ENCODE data around the gene PFDN4. TPM values are rescaled to one million over a fixed set of nuclear protein-coding genes. Genes with fewer than 3 reads are reported as not detected.

The PFDN4 gene
- polyA plus RNA-seq, 6 donors from 2014 or later, result 39.2 to 66.3 (median 61.9) TPM

DNA sequence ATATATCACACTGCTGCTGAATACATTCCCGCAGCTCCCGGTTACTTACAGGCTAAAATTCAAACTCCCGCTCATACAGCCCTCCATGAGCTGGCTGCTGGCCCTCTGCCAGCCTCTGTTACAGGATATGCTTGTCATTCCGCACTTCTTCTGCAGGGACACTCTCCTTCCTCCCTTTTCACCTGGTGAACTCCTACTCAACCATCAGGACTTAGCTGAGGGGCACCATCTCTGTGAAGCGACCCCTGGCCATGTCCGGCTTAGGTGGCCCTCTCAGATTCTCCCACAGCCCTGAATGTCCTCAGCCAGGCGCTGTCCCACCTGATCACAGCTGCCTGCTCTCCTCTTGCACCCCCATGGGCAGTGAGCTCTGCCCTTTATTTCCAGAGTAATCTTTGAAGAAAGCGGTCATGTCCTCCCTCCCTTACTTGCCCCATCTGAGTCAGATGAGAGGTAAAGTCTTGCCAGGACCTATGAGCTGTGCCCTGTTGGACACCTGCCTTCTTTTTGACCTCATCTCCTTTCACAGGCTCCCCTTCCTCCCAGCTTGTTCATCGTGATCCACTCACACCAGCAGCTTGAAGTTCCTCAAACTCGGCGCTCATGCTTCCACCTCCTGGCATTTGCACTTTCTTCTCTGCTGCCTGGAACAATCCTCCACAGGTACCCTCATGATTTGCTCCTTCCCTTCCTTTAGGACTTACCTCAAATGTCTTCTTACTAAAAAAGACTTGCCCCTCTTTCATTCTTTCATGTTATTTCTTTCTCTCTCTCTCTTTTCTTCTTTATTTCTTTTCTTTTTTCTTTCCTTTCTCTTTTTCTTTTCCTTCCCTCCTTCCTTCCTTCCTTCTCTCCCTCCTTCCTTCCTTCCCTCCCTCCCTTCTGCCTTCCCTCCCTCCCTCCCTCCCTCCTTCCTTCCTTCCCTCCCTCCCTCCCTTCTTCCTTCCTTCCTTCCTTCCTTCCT is 39.7 kb upstream of the PFDN4 start:
- DNase-seq, result no peak
- ATAC-seq (ENCODE audit: low read depth in 2 of 2), result no peak
- H3K27ac Mint-ChIP-seq, result peak overlapping the region in 1 of 6 donors; percentile 83
- no peak overlapping the region for H3K4me3 Mint-ChIP-seq
- H3K36me3 Mint-ChIP-seq, result no peaks in the 10 kb centered on the region
- H3K4me1 Mint-ChIP-seq, result peaks cover under 1 to 5% (median 1%) of the 10 kb centered on the region in 3 donors
- H3K9me3 Mint-ChIP-seq, result no peaks in the 10 kb centered on the region
- peaks cover 50 to 66% (median 59%) of the 10 kb centered on the region in 3 donors for H3K27me3 Mint-ChIP-seq

GRCh38 chr20:54168961-54169862 is 38.7 kb upstream of the PFDN4 start:
- Mint-ChIP-seq H3K4me1 (peaks cover 6 to 12% (median 8%) of the 10 kb centered on the region in 3 donors), H3K4me3 (no peak overlapping the region), H3K27me3 (peaks cover 46 to 76% (median 68%) of the 10 kb centered on the region in 3 donors), H3K36me3 (no peaks in the 10 kb centered on the region), H3K27ac (peak overlapping the region in 1 of 6 donors; percentile 83), H3K9me3 (peaks cover 0 to 1% (median 0%) of the 10 kb centered on the region in 7 donors)
- ATAC-seq (ENCODE audit: low read depth in 2 of 2) (no peak), DNase-seq (no peak)

GRCh38 chr20:54170026-54170471 is 37.8 kb upstream of the PFDN4 start:
- H3K4me1 Mint-ChIP-seq, result peaks cover 8 to 18% (median 16%) of the 10 kb centered on the region in 3 donors
- H3K27me3 Mint-ChIP-seq, result peaks cover 54 to 84% (median 76%) of the 10 kb centered on the region in 3 donors
- H3K9me3 Mint-ChIP-seq, result peaks cover 0 to 1% (median 0%) of the 10 kb centered on the region in 7 donors
- H3K4me3 Mint-ChIP-seq, result no peak overlapping the region
- no peak for DNase-seq
- no peaks in the 10 kb centered on the region for H3K36me3 Mint-ChIP-seq
- no peak overlapping the region for H3K27ac Mint-ChIP-seq
- ATAC-seq (ENCODE audit: low read depth in 2 of 2), result no peak

DNA sequence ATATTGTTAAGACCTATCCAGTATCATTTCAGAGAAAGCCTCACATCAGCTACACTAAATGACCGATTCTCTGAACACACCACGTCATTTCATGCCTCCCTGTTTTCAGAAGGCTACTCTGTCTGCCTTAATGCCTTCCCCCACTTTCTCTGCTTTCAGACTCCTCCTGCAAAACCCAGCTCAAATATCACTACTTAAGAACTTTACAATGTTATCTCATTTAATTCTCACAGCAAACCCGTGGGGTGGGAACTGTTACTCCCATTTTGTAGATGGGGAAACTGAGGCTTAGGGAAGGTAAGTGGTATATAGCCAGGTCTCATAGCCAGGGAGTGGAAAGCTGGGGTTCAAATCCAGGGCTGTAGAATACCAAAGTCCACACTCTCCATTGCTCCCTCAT is 36.9 kb upstream of the PFDN4 start:
- Mint-ChIP-seq H3K36me3 (no peaks in the 10 kb centered on the region), H3K4me1 (peaks cover 8 to 18% (median 16%) of the 10 kb centered on the region in 3 donors), H3K4me3 (no peak overlapping the region), H3K9me3 (peaks cover 0 to 1% (median 0%) of the 10 kb centered on the region in 7 donors), H3K27ac (no peak overlapping the region), H3K27me3 (peaks cover 58 to 87% (median 78%) of the 10 kb centered on the region in 3 donors)
- ATAC-seq (ENCODE audit: low read depth in 2 of 2), result no peak
- DNase-seq, result no peak

GRCh38 chr20:54172532-54172855 is 35.4 kb upstream of the PFDN4 start:
- peaks cover 8 to 18% (median 16%) of the 10 kb centered on the region in 3 donors for H3K4me1 Mint-ChIP-seq
- H3K4me3 Mint-ChIP-seq, result peak overlapping the region in 1 of 8 donors; percentile 19
- H3K36me3 Mint-ChIP-seq, result no peaks in the 10 kb centered on the region
- H3K9me3 Mint-ChIP-seq, result peaks cover 0 to 1% (median 0%) of the 10 kb centered on the region in 7 donors
- DNase-seq (no peak), ATAC-seq (ENCODE audit: low read depth in 2 of 2) (no peak)
- no peak overlapping the region for H3K27ac Mint-ChIP-seq
- peaks cover 59 to 90% (median 82%) of the 10 kb centered on the region in 3 donors for H3K27me3 Mint-ChIP-seq

GRCh38 chr20:54172856-54173652 is 34.8 kb upstream of the PFDN4 start:
- H3K27ac Mint-ChIP-seq, result no peak overlapping the region

GRCh38 chr20:54173653-54174456 is 34.0 kb upstream of the PFDN4 start, which contains the start of gene CYP24A1:
CYP24A1 (minus strand) TSS chr20:54173986; CDS start chr20:54173579, 407 bp downstream.
- Mint-ChIP-seq H3K4me1 (peaks cover 8 to 18% (median 16%) of the 10 kb centered on the region in 3 donors), H3K4me3 (peak within 1 kb of the TSS in 6 of 8 donors; percentile 28 to 74 (median 44)), H3K27me3 (peaks cover 56 to 78% (median 68%) of the 10 kb centered on the region in 3 donors), H3K27ac (peak within 1 kb of the TSS in 1 of 6 donors; percentile 11), H3K9me3 (peaks cover 0 to 1% (median 0%) of the 10 kb centered on the region in 7 donors), H3K36me3 (no peaks in the 10 kb centered on the region)
- ATAC-seq (ENCODE audit: low read depth in 2 of 2) (no peak), DNase-seq (no peak)

More at GRCh38 chr20:54172856-54173652, 34.8 kb upstream of the PFDN4 start:
- H3K9me3 Mint-ChIP-seq, result peaks cover 0 to 1% (median 0%) of the 10 kb centered on the region in 7 donors
- H3K4me3 Mint-ChIP-seq, result peak overlapping the region in 4 of 8 donors; percentile 13 to 74 (median 24)
- ATAC-seq (ENCODE audit: low read depth in 2 of 2), result no peak
- no peaks in the 10 kb centered on the region for H3K36me3 Mint-ChIP-seq
- H3K4me1 Mint-ChIP-seq, result peaks cover 8 to 18% (median 16%) of the 10 kb centered on the region in 3 donors
- peaks cover 58 to 86% (median 76%) of the 10 kb centered on the region in 3 donors for H3K27me3 Mint-ChIP-seq
- DNase-seq, result no peak

DNA sequence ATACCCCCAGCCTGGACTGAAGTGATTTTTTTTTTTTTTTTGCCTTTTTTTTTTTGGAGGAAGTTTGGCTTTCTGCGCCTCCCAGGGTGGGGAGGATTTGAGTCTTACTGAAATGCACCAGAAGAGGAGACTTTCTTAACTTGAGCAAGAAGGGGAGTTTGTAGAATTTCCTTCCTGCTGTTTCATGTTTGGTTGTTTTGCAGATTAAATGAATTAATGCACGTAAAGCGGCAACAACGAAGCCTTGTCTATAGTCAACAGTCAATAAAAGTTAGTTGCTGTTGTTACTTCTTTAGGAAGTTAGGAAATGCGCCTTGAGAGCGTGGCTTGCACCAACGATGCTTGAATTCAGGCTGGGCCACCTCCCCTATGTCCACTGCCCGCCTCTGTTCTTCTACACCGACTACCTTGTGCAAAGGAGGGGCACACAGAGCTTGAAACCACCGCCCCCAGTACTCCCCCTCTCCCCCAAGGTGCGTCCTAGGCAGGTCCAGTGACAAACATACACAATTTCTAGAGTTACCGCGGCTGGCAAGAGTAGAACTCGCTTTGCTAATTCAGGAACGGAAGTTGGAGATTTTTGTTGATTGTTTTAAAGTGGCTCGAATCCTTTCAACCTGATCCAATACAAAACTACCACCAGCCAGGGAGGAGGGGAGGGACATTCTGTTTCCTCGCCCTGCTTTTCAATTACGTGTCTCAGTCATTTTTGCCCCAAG is 33.3 kb upstream of the PFDN4 start:
- H3K4me1 Mint-ChIP-seq, result peaks cover 8 to 18% (median 16%) of the 10 kb centered on the region in 3 donors
- H3K27me3 Mint-ChIP-seq, result peaks cover 51 to 70% (median 60%) of the 10 kb centered on the region in 3 donors
- peak overlapping the region in 1 of 6 donors; percentile 11 for H3K27ac Mint-ChIP-seq
- peak overlapping the region in 4 of 8 donors; percentile 28 to 59 (median 44) for H3K4me3 Mint-ChIP-seq
- DNase-seq, result no peak
- H3K9me3 Mint-ChIP-seq, result peaks cover 0 to 1% (median 0%) of the 10 kb centered on the region in 7 donors
- no peaks in the 10 kb centered on the region for H3K36me3 Mint-ChIP-seq
- ATAC-seq (ENCODE audit: low read depth in 2 of 2), result no peak

DNA sequence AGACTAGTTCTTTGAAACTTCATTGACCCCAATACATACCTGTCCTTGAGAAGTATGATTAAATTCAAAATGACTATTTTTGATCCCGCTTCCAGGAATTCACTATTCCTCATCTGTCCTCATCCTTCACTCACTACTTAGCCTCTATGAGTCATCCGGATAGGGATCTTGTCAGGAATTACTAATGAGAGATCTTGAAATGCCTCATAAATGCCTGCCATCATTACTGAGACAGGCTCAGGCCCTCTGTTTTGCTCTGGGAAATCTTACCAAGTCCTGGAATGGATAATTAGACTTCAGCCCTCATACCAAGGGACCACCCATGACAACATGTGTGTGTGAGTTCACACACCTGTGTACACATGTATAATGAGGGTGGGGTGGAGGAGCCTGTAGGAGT is 31.3 kb upstream of the PFDN4 start:
- H3K27ac Mint-ChIP-seq, result no peak overlapping the region
- peaks cover 0 to 1% (median 0%) of the 10 kb centered on the region in 7 donors for H3K9me3 Mint-ChIP-seq
- peaks cover 8 to 18% (median 16%) of the 10 kb centered on the region in 3 donors for H3K4me1 Mint-ChIP-seq
- no peak for DNase-seq
- H3K27me3 Mint-ChIP-seq, result peaks cover 51 to 61% (median 54%) of the 10 kb centered on the region in 3 donors
- no peaks in the 10 kb centered on the region for H3K36me3 Mint-ChIP-seq
- no peak for ATAC-seq (ENCODE audit: low read depth in 2 of 2)
- no peak overlapping the region for H3K4me3 Mint-ChIP-seq

GRCh38 chr20:54177378-54177777 is 30.5 kb upstream of the PFDN4 start:
- Mint-ChIP-seq H3K27ac (no peak overlapping the region), H3K36me3 (no peaks in the 10 kb centered on the region), H3K4me3 (no peak overlapping the region), H3K4me1 (peaks cover 8 to 18% (median 16%) of the 10 kb centered on the region in 3 donors), H3K9me3 (peaks cover 0 to 1% (median 0%) of the 10 kb centered on the region in 7 donors), H3K27me3 (peaks cover 45 to 56% (median 53%) of the 10 kb centered on the region in 3 donors)
- ATAC-seq (ENCODE audit: low read depth in 2 of 2) (no peak), DNase-seq (no peak)

DNA sequence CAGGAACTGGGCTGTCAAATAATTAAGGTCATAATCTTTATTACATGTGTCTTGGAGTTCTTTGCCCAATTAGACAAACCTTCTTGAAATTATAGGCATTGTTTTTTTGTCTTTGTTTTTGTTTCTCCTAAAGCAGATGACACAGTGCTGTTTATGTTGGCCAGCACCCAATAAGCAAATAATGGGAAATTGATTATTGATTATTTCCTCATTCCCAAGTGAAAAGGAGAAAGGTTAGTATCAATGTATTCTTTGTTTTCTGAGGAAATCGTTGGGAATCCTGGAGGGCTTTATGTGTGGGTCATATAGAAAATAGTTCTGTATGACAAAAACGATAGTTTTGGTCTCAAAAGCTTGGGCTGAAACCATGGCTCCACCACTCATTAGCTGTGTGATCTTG is 29.6 kb upstream of the PFDN4 start:
- DNase-seq, result no peak
- H3K4me1 Mint-ChIP-seq, result peaks cover 7 to 13% (median 13%) of the 10 kb centered on the region in 3 donors
- H3K27ac Mint-ChIP-seq, result no peak overlapping the region
- H3K9me3 Mint-ChIP-seq, result peaks cover 0 to 1% (median 0%) of the 10 kb centered on the region in 7 donors
- no peaks in the 10 kb centered on the region for H3K36me3 Mint-ChIP-seq
- no peak for ATAC-seq (ENCODE audit: low read depth in 2 of 2)
- no peak overlapping the region for H3K4me3 Mint-ChIP-seq
- H3K27me3 Mint-ChIP-seq, result peaks cover 40 to 53% (median 51%) of the 10 kb centered on the region in 3 donors

Data from naive B cell (primary cell).